Measurements from ENCODE around the gene GALNT16. TPM values are rescaled to one million over a fixed set of nuclear protein-coding genes. Genes with fewer than 3 reads are reported as not detected.

Gene GALNT16
- total RNA-seq, 4 donors from 2014 or later = 4.4 to 47.9 (median 11.6) TPM

DNA sequence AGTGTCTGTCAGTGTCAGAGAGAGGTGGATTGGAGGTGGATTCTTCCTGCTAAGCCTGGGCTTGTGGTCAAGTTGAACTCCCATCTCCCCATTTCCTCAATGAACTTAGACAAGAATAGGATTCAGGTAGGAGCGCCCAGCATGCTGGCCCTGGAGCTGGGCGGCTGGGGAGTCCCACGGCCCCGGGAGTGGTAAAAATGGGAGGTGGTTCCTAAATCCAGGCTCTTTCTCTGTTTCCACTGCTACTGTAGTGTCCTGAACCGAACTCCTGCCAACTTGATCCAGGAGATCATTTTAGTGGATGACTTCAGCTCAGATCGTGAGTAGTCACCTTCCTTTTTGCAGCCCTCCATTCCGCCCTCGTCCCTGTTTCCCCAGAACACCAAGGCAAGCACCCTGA, 65.1 kb downstream of the GALNT16 start:
- no peak overlapping the region for H3K27ac ChIP-seq
- H3K36me3 ChIP-seq = no peaks in the 10 kb centered on the region
- H3K9me3 ChIP-seq = no peaks in the 10 kb centered on the region
- no peaks in the 10 kb centered on the region for H3K4me1 ChIP-seq
- H3K27me3 ChIP-seq = no peaks in the 10 kb centered on the region
- no peak overlapping the region for H3K4me3 ChIP-seq
- TF ChIP-seq POLR2A (IDR thresholded peaks at IDR 0.05) = no peak
- TF ChIP-seq, protein P1, sequence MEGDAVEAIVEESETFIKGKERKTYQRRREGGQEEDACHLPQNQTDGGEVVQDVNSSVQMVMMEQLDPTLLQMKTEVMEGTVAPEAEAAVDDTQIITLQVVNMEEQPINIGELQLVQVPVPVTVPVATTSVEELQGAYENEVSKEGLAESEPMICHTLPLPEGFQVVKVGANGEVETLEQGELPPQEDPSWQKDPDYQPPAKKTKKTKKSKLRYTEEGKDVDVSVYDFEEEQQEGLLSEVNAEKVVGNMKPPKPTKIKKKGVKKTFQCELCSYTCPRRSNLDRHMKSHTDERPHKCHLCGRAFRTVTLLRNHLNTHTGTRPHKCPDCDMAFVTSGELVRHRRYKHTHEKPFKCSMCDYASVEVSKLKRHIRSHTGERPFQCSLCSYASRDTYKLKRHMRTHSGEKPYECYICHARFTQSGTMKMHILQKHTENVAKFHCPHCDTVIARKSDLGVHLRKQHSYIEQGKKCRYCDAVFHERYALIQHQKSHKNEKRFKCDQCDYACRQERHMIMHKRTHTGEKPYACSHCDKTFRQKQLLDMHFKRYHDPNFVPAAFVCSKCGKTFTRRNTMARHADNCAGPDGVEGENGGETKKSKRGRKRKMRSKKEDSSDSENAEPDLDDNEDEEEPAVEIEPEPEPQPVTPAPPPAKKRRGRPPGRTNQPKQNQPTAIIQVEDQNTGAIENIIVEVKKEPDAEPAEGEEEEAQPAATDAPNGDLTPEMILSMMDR (IDR thresholded peaks at IDR 0.05) = no peak
- DNase-seq = peak in 1 of 3 donors; percentile 12

GRCh38 chr14:69325646-69326265, 65.8 kb downstream of the GALNT16 start:
- TF ChIP-seq, protein P1 (IDR thresholded peaks at IDR 0.05) = no peak
- TF ChIP-seq POLR2A (IDR thresholded peaks at IDR 0.05) = no peak
- Histone ChIP-seq H3K27ac (no peak overlapping the region), H3K4me3 (no peak overlapping the region), H3K4me1 (no peaks in the 10 kb centered on the region), H3K36me3 (no peaks in the 10 kb centered on the region), H3K27me3 (no peaks in the 10 kb centered on the region), H3K9me3 (no peaks in the 10 kb centered on the region)
- peak in 2 of 3 donors; percentile 11 to 15 for DNase-seq

DNA sequence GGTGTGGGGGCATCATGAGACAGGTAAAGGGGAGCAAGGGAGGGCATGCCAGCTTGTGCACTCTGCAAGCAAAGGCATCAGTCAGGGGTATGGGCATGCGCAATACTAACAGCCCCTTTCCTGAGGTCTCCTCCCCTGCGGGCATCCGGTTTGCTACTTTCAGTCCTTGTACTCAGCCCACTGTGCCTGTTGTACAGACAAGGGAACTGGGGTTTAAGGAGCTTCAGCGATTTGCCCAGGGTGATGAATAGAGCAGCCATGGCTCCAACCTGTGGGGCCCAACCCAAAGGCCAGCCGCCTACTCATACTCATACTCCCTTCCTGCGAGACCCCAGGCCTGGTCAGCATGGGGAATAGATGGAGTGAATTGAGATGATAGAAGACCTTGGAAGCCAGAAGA, 66.7 kb downstream of the GALNT16 start:
- TF ChIP-seq POLR2A (IDR thresholded peaks at IDR 0.05) = no peak
- TF ChIP-seq, protein P1 (IDR thresholded peaks at IDR 0.05) = no peak
- Histone ChIP-seq H3K9me3 (no peaks in the 10 kb centered on the region), H3K27me3 (no peaks in the 10 kb centered on the region), H3K36me3 (no peaks in the 10 kb centered on the region), H3K4me1 (no peaks in the 10 kb centered on the region), H3K4me3 (no peak overlapping the region), H3K27ac (no peak overlapping the region)
- DNase-seq = peak in 1 of 3 donors; percentile 31

GRCh38 chr14:69327507-69327906, 67.5 kb downstream of the GALNT16 start:
- Histone ChIP-seq H3K4me1 (no peaks in the 10 kb centered on the region), H3K9me3 (no peaks in the 10 kb centered on the region), H3K4me3 (no peak overlapping the region), H3K27ac (no peak overlapping the region), H3K27me3 (no peaks in the 10 kb centered on the region), H3K36me3 (no peaks in the 10 kb centered on the region)
- TF ChIP-seq, protein P1 (IDR thresholded peaks at IDR 0.05) = no peak
- TF ChIP-seq POLR2A (IDR thresholded peaks at IDR 0.05) = no peak
- DNase-seq = peak in 2 of 3 donors; percentile 17 to 20

DNA sequence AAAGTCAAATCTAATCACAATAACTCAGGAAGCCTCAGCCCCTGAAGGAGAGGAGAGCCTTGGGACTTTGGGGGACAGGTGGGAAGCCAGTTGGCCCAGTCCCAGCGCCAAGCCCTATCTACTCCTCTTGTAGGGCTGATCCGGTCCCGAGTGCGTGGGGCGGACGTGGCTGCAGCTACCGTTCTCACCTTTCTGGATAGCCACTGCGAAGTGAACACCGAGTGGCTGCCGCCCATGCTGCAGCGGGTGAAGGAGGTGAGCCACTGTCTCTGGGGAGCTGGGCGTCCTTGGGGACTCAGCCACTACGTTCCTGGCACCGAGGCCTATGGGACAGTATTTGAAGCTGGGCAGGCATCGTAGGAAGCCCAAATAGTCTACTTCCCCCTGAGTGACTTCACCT, 68.4 kb downstream of the GALNT16 start:
- Histone ChIP-seq H3K27me3 (no peaks in the 10 kb centered on the region), H3K27ac (no peak overlapping the region), H3K4me3 (no peak overlapping the region), H3K4me1 (no peaks in the 10 kb centered on the region), H3K36me3 (no peaks in the 10 kb centered on the region), H3K9me3 (no peaks in the 10 kb centered on the region)
- TF ChIP-seq, protein P1 (IDR thresholded peaks at IDR 0.05) = no peak
- no peak for TF ChIP-seq POLR2A (IDR thresholded peaks at IDR 0.05)
- peak in 2 of 3 donors; percentile 22 to 32 for DNase-seq
